Peyer's patch (tissue), 4 donors: ENCODE results near the gene NPIPB4.
"Not testable (repeated sequence)": the region's sequence is repeated elsewhere in the genome, so short reads cannot be mapped to it uniquely, and the experiment has no call there.

ENCODE experiments used
- CTCF ChIP-seq, 6 experiments: fragments of 450-650 bp in 4 of 6; fragments of 200-600 bp in 2 of 6; sonication (generic) in 1 of 6; IDR thresholded peaks; one replicate each; pipeline ENCODE4 v1.5.1; 2017 to 2019; ENCODE audit warnings: antibody characterized with exemption in 6 of 6, mild to moderate bottlenecking in 3 of 6, moderate library complexity in 1 of 6
- POLR2A ChIP-seq, 2 donors: fragments of 450-650 bp; IDR thresholded peaks; one replicate each; pipeline ENCODE4 v1.5.1; 2017; ENCODE audit warnings: antibody characterized with exemption in 2 of 2, mild to moderate bottlenecking in 2 of 2, moderate library complexity in 2 of 2

- not testable (repeated sequence) for TF ChIP-seq CTCF, POLR2A (IDR thresholded peaks at IDR 0.05)
These were observed 37.9 kb downstream of the NPIPB4 start for GRCh38 chr16:21819617-21820016.
